Nephron (organoid): Measurements from ENCODE around the gene THAP11.

ENCODE experiments used
- H3K27ac Mint-ChIP-seq, 3 experiments: 2 replicates each; pipeline ENCODE4 v1.8.0; 2020; ENCODE audit warnings: mixed read lengths in 3 of 3, mild to moderate bottlenecking in 2 of 3, moderate library complexity in 1 of 3
- H3K27me3 Mint-ChIP-seq: 2 replicates; pipeline ENCODE4 v1.8.0; 2021; ENCODE audit warnings: low read depth, mild to moderate bottlenecking, moderate library complexity, mixed read lengths
- H3K36me3 Mint-ChIP-seq: 2 replicates; pipeline ENCODE4 v1.8.0; 2020; ENCODE audit warnings: low read depth, mixed read lengths
- H3K4me1 Mint-ChIP-seq: 2 replicates; pipeline ENCODE4 v1.8.0; 2020; ENCODE audit warnings: mixed read lengths
- H3K4me3 Mint-ChIP-seq, 3 experiments: 2 replicates each; pipeline ENCODE4 v1.8.0; 2020; ENCODE audit warnings: mild to moderate bottlenecking in 3 of 3, mixed read lengths in 3 of 3, moderate library complexity in 2 of 3
- H3K9me3 Mint-ChIP-seq: 2 replicates; pipeline ENCODE4 v1.8.0; 2020; ENCODE audit warnings: mixed read lengths
- CTCF ChIP-seq, 3 experiments: fragments of 200-600 bp; sonication (generic); IDR thresholded peaks; one replicate each; pipeline ENCODE4 v1.5.0; 2021; ENCODE audit warnings: antibody characterized with exemption in 3 of 3; ENCODE audit not compliant: unreplicated experiment in 3 of 3

Gene THAP11

GRCh38 chr16:67892899-67893742 is 51.0 kb downstream of the THAP11 start, which contains the start of gene PSKH1:
Gene PSKH1, plus strand, starts transcription at chr16:67893254. Its CDS starts 15,496 bp downstream, at chr16:67908750.
- H3K4me3 Mint-ChIP-seq = peak within 1 kb of the TSS; percentile 97 to 98 (median 98)
- H3K4me1 Mint-ChIP-seq = peaks cover 28% of the 10 kb centered on the region
- TF ChIP-seq CTCF (IDR thresholded peaks at IDR 0.05; ENCODE audit: unreplicated experiment in 3 of 3) = no peak
- no peaks in the 10 kb centered on the region for H3K36me3 Mint-ChIP-seq
- H3K27me3 Mint-ChIP-seq = no peaks in the 10 kb centered on the region
- H3K9me3 Mint-ChIP-seq = no peaks in the 10 kb centered on the region
- H3K27ac Mint-ChIP-seq = peak within 1 kb of the TSS; percentile 77 to 98 (median 87)
